GM13977 (cell line): ENCODE measurements around the gene SPOP.
"Not testable (repeated sequence)": the region's sequence is repeated elsewhere in the genome, so short reads cannot be mapped to it uniquely, and the experiment has no call there.

Experiments used
- DNase-seq: peaks from one replicate; pipeline ENCODE4 v3.0.0; 2012; ENCODE audit warnings: low spot score
- CTCF ChIP-seq: IDR thresholded peaks from 2 replicates; pipeline ENCODE4 v1.5.1; 2012; ENCODE audit warnings: mild to moderate bottlenecking, control low read depth; ENCODE audit not compliant: insufficient read depth; ENCODE audit errors: extremely low read depth, missing control alignments
- in situ Hi-C: fragments of 300-500 bp; cut with MboI; formaldehyde crosslinking; loops from one replicate; pipeline ENCODE4 v1.12.0; 2022; ENCODE audit warnings: low sequenced_read_pairs, low pct_unique_long_range_greater_than_20kb, mixed read lengths, inconsistent platforms; ENCODE audit not compliant: unreplicated experiment

Gene SPOP

GRCh38 chr17:49554694-49555494 is 123.0 kb downstream of the SPOP start:
- no peak for TF ChIP-seq CTCF
- DNase-seq: peak; percentile 11
- in situ Hi-C loops: loop anchor here (10.0 to 25.0 kb wide), 3 partner anchors 120 to 432 kb away; partner anchors contain the start of genes DLX3 and TAC4

GRCh38 chr17:49553676-49554335 is 124.1 kb downstream of the SPOP start:
- peak; percentile 11 for DNase-seq
- in situ Hi-C loops: loop anchor here (10.0 to 25.0 kb wide), 3 partner anchors 119 to 433 kb away; partner anchors contain the start of genes DLX3 and TAC4
- no peak for TF ChIP-seq CTCF

GRCh38 chr17:49552070-49552751 is 125.7 kb downstream of the SPOP start:
- no peak for TF ChIP-seq CTCF
- peak; percentile 9 for DNase-seq
- in situ Hi-C loops: loop anchor here (10.0 to 25.0 kb wide), 3 partner anchors 117 to 435 kb away; partner anchors contain the start of genes DLX3 and TAC4

GRCh38 chr17:49551221-49552069 is 126.5 kb downstream of the SPOP start:
- DNase-seq: peak; percentile 8
- in situ Hi-C loops: loop anchor here (10.0 to 25.0 kb wide), 3 partner anchors 117 to 436 kb away; partner anchors contain the start of genes DLX3 and TAC4
- no peak for TF ChIP-seq CTCF

- DNase-seq: not testable (repeated sequence)
- in situ Hi-C loops: loop anchor here (10.0 to 25.0 kb wide), 3 partner anchors 116 to 437 kb away; partner anchors contain the start of genes DLX3 and TAC4
Observed at GRCh38 chr17:49550764-49551163, 127.1 kb downstream of the SPOP start.
